ENCODE measurements around the gene GRK5. TPM values are rescaled to one million over a fixed set of nuclear protein-coding genes. Genes with fewer than 3 reads are reported as not detected.

Gene GRK5
- total and polyA plus RNA-seq, 9 of the 15 experiments (the other 6 are each of a cell fraction or from before 2014, with no cell fraction given) = 0.46 to 0.83 (median 0.67) TPM; not detected in 2

- no peak for TF ChIP-seq ARID4B (CRISPR knock-in tag; IDR thresholded peaks at IDR 0.05)
- TF ChIP-seq KLF10 (CRISPR knock-in tag; IDR thresholded peaks at IDR 0.05) = no peak
- TF ChIP-seq POU5F1 (IDR thresholded peaks at IDR 0.05; ENCODE audit: borderline replicate concordance, low read depth, low read length, partially characterized antibody) = no peak
- TF ChIP-seq POLR2AphosphoS5 (IDR thresholded peaks at IDR 0.05; ENCODE audit: control insufficient read depth, insufficient read depth, low read depth, low read length) = no peak
- TF ChIP-seq, protein P1, sequence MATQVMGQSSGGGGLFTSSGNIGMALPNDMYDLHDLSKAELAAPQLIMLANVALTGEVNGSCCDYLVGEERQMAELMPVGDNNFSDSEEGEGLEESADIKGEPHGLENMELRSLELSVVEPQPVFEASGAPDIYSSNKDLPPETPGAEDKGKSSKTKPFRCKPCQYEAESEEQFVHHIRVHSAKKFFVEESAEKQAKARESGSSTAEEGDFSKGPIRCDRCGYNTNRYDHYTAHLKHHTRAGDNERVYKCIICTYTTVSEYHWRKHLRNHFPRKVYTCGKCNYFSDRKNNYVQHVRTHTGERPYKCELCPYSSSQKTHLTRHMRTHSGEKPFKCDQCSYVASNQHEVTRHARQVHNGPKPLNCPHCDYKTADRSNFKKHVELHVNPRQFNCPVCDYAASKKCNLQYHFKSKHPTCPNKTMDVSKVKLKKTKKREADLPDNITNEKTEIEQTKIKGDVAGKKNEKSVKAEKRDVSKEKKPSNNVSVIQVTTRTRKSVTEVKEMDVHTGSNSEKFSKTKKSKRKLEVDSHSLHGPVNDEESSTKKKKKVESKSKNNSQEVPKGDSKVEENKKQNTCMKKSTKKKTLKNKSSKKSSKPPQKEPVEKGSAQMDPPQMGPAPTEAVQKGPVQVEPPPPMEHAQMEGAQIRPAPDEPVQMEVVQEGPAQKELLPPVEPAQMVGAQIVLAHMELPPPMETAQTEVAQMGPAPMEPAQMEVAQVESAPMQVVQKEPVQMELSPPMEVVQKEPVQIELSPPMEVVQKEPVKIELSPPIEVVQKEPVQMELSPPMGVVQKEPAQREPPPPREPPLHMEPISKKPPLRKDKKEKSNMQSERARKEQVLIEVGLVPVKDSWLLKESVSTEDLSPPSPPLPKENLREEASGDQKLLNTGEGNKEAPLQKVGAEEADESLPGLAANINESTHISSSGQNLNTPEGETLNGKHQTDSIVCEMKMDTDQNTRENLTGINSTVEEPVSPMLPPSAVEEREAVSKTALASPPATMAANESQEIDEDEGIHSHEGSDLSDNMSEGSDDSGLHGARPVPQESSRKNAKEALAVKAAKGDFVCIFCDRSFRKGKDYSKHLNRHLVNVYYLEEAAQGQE (IDR thresholded peaks at IDR 0.05; ENCODE audit: borderline replicate concordance) = peak; percentile 82
- TF ChIP-seq, protein P1 (CRISPR knock-in tag; IDR thresholded peaks at IDR 0.05; ENCODE audit: low read depth) = no peak
- no peak for TF ChIP-seq CLOCK (CRISPR knock-in tag; IDR thresholded peaks at IDR 0.05; ENCODE audit: borderline replicate concordance)
- TF ChIP-seq PYGO2 (tag; IDR thresholded peaks at IDR 0.05) = no peak
- TF ChIP-seq ZBTB8A (IDR thresholded peaks at IDR 0.05; ENCODE audit: partially characterized antibody) = no peak
- 0 out of 2 replicates have a peak, but pooled peaks have one; percentile 22 for TF ChIP-seq CC2D1A (IDR thresholded peaks at IDR 0.05)
- TF ChIP-seq RUNX1 (IDR thresholded peaks at IDR 0.05; ENCODE audit: low read depth) = no peak
Observed at GRCh38 chr10:119416855-119417254, 209.5 kb downstream of the GRK5 start (continued).

Data from K562 (cell line).